ENCODE measurements around the gene GAL3ST3. TPM values are rescaled to one million over a fixed set of nuclear protein-coding genes. Genes with fewer than 3 reads are reported as not detected.
A peak's percentile ranks its signal among the peaks of the same experiment; 100 is the strongest.

The GAL3ST3 gene
- total and polyA plus RNA-seq, 2 of the 8 experiments (the other 6 are each of a cell fraction or from before 2014, with no cell fraction given) = 21.1 to 21.4 TPM

DNA sequence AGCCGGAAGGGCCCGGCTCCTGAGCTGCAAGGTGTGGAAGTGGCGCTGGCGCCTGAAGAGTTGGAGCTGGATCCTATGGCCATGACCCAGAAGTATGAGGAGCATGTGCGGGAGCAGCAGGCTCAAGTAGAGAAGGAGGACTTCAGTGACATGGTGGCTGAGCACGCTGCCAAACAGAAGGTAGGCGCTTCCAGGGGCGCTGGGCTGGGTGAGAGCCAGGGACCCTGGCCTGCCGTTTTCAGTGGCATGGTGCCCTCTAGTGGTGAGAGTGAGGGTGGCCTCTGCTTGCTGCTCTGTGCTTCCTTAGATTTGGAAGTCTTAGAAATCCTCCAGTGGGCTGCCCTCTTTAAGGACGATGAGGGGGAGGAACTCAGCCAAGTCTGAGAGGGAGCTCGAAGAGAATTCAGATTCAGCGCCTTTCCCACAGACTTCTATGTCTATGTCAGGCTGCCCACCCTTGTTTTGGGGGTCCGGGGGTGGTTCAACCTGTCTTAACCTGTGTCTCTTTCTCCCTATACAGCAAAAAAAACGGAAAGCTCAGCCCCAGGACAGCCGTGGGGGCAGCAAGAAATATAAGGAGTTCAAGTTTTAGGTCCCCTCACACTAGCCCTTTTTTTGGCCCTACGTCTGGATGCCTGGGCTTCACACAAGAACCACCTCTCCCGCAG lies 19.3 kb upstream of the GAL3ST3 start (continued):
- TF ChIP-seq, protein P1, sequence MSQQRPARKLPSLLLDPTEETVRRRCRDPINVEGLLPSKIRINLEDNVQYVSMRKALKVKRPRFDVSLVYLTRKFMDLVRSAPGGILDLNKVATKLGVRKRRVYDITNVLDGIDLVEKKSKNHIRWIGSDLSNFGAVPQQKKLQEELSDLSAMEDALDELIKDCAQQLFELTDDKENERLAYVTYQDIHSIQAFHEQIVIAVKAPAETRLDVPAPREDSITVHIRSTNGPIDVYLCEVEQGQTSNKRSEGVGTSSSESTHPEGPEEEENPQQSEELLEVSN (IDR thresholded peaks at IDR 0.05) = peak; percentile 13; the same call in 1 of the 2 replicates
- TF ChIP-seq BRCA1 (IDR thresholded peaks at IDR 0.05; ENCODE audit: low read depth, low read length) = no peak

Measured in H1 (cell line).